IMR-90 (cell line): ENCODE measurements around the gene IRF4. TPM values are rescaled to one million over a fixed set of nuclear protein-coding genes. Genes with fewer than 3 reads are reported as not detected.

Experiments
- ATAC-seq: fragments of 200-7000 bp; cut with Tn5 transposase; 2 replicates; pipeline ENCODE4 v1.9.1; 2020; ENCODE audit warnings: low read depth, mild to moderate bottlenecking, moderate library complexity
- BruUV-seq: library from RNA; stranded (reverse); fragments of 400-500 nt; replicated peaks from 2 replicates; lab custom pipeline; 2021; lab: Mats Ljungman, UMichigan
- CTCF ChIA-PET: fragments of 300-600 bp; formaldehyde crosslinking; extraction: SDS; loops from one replicate; lab custom pipeline; 2021; ENCODE audit warnings: antibody characterized with exemption; lab: Yijun Ruan, JAX
- POLR2A ChIA-PET: fragments of 300-600 bp; sonication (Branson Sonifier 250); formaldehyde crosslinking; loops from one replicate; lab custom pipeline; 2022; ENCODE audit warnings: antibody characterized with exemption; ENCODE audit not compliant: unreplicated experiment; lab: Charles Lee
- DNase-seq: peaks from one replicate; pipeline ENCODE4 v3.0.0; 2013
- H2AFZ ChIP-seq: replicated peaks from 2 replicates; pipeline ENCODE3; 2013; ENCODE audit warnings: low read length, mild to moderate bottlenecking; ENCODE audit not compliant: poor library complexity
- H2AK5ac ChIP-seq: 2 replicates; pipeline ENCODE4 v1.6.1; 2013; ENCODE audit warnings: low read depth, low read length, inconsistent platforms
- H2AK9ac ChIP-seq: replicated peaks from 2 replicates; pipeline ENCODE3; 2013; ENCODE audit warnings: mild to moderate bottlenecking, low read depth, low read length, moderate library complexity; ENCODE audit not compliant: poor library complexity
- H2BK120ac ChIP-seq: 2 replicates; pipeline ENCODE4 v1.6.1; 2013; ENCODE audit warnings: low read depth, low read length, inconsistent platforms
- H2BK15ac ChIP-seq: 3 replicates; pipeline ENCODE4 v1.6.1; 2013; ENCODE audit warnings: low read depth, low read length, inconsistent platforms
- H2BK20ac ChIP-seq: 2 replicates; pipeline ENCODE4 v1.6.1; 2013; ENCODE audit warnings: low read depth, mild to moderate bottlenecking, inconsistent platforms, low read length, moderate library complexity
- H2BK5ac ChIP-seq: 2 replicates; pipeline ENCODE4 v1.6.1; 2013; ENCODE audit warnings: mild to moderate bottlenecking, low read depth, low read length, inconsistent platforms; ENCODE audit not compliant: poor library complexity, severe bottlenecking
- H3K14ac ChIP-seq: replicated peaks from 2 replicates; pipeline ENCODE4 v1.6.1; 2013; ENCODE audit warnings: low read depth, low read length, inconsistent platforms
- H3K18ac ChIP-seq: 2 replicates; pipeline ENCODE4 v1.6.1; 2013; ENCODE audit warnings: low read depth, low read length, control low read depth
- H3K23ac ChIP-seq: 2 replicates; pipeline ENCODE4 v1.6.1; 2013; ENCODE audit warnings: low read depth, low read length, inconsistent platforms
- H3K27ac ChIP-seq: 2 replicates; pipeline ENCODE4 v1.5.1; 2013; ENCODE audit warnings: mild to moderate bottlenecking, control low read depth, low read length; ENCODE audit not compliant: insufficient read depth
- H3K27me3 ChIP-seq: 2 replicates; pipeline ENCODE4 v1.6.1; 2013; ENCODE audit warnings: low read length; ENCODE audit not compliant: control insufficient read depth, insufficient read depth
- H3K36me3 ChIP-seq: 2 replicates; pipeline ENCODE4 v1.6.1; 2013; ENCODE audit warnings: low read length, mixed read lengths; ENCODE audit not compliant: control insufficient read depth, insufficient read depth
- H3K4ac ChIP-seq: 2 replicates; pipeline ENCODE4 v1.6.1; 2013; ENCODE audit warnings: low read depth, low read length, inconsistent platforms
- H3K4me1 ChIP-seq: 2 replicates; pipeline ENCODE4 v1.6.1; 2013; ENCODE audit warnings: low read length, mixed read lengths; ENCODE audit not compliant: control insufficient read depth, insufficient read depth
- H3K4me2 ChIP-seq: 2 replicates; pipeline ENCODE4 v1.6.1; 2013; ENCODE audit warnings: low read depth, mild to moderate bottlenecking, control low read depth, low read length, moderate library complexity
- H3K4me3 ChIP-seq: 2 replicates; pipeline ENCODE4 v1.5.1; 2013; ENCODE audit warnings: low read depth, mild to moderate bottlenecking, control low read depth, low read length, moderate library complexity; ENCODE audit not compliant: insufficient read depth
- H3K56ac ChIP-seq: 2 replicates; pipeline ENCODE4 v1.6.1; 2013; ENCODE audit warnings: low read length, inconsistent platforms; ENCODE audit not compliant: insufficient read depth; ENCODE audit errors: extremely low read depth
- H3K79me1 ChIP-seq, 2 experiments: 2 replicates each; pipeline ENCODE4 v1.6.1; 2013; ENCODE audit warnings: low read length in 2 of 2, inconsistent platforms in 1 of 2, low read depth in 1 of 2
- H3K9ac ChIP-seq: 2 replicates; pipeline ENCODE4 v1.6.1; 2013; ENCODE audit warnings: low read depth, low read length, control low read depth
- H3K9me1 ChIP-seq: 2 replicates; pipeline ENCODE4 v1.6.1; 2013; ENCODE audit warnings: low read length, inconsistent platforms; ENCODE audit not compliant: insufficient read depth
- H3K9me3 ChIP-seq: 2 replicates; pipeline ENCODE4 v1.6.1; 2013; ENCODE audit warnings: low read length; ENCODE audit not compliant: control insufficient read depth, insufficient read depth
- H4K20me1 ChIP-seq: 2 replicates; pipeline ENCODE4 v1.6.1; 2013; ENCODE audit warnings: low read length, inconsistent platforms; ENCODE audit not compliant: insufficient read depth
- H4K5ac ChIP-seq: 2 replicates; pipeline ENCODE4 v1.6.1; 2013; ENCODE audit warnings: mild to moderate bottlenecking, low read depth, low read length, control low read depth
- H4K8ac ChIP-seq, 2 experiments: 2 replicates each; pipeline ENCODE4 v1.6.1; 2013; ENCODE audit warnings: low read depth in 2 of 2, low read length in 2 of 2, control low read depth in 1 of 2, inconsistent platforms in 1 of 2
- H4K91ac ChIP-seq: 2 replicates; pipeline ENCODE4 v1.6.1; 2013; ENCODE audit warnings: low read depth, low read length, inconsistent platforms; ENCODE audit not compliant: insufficient read depth
- BHLHE40 ChIP-seq: fragments of 150-350 bp; IDR thresholded peaks from 2 replicates; pipeline ENCODE4 v1.6.1; 2016; ENCODE audit warnings: mild to moderate bottlenecking, low read depth, low read length
- FOS ChIP-seq: fragments of 150-350 bp; IDR thresholded peaks from 2 replicates; pipeline ENCODE4 v1.6.1; 2016; ENCODE audit warnings: low read depth, low read length
- MAFK ChIP-seq: IDR thresholded peaks from 2 replicates; pipeline ENCODE4 v1.6.1; 2012; ENCODE audit warnings: low read depth, low read length, improper control_type of control experiment
- MAZ ChIP-seq: IDR thresholded peaks from 2 replicates; pipeline ENCODE4 v1.6.1; 2012; ENCODE audit warnings: low read depth, mild to moderate bottlenecking, low read length, improper control_type of control experiment, moderate library complexity, borderline replicate concordance
- MXI1 ChIP-seq: IDR thresholded peaks from 2 replicates; pipeline ENCODE4 v1.6.1; 2012; ENCODE audit warnings: low read depth, mild to moderate bottlenecking, low read length, moderate library complexity, borderline replicate concordance
- RAD21 ChIP-seq: IDR thresholded peaks from 2 replicates; pipeline ENCODE4 v1.6.1; 2012; ENCODE audit warnings: low read length, improper control_type of control experiment
- RCOR1 ChIP-seq: IDR thresholded peaks from 2 replicates; pipeline ENCODE4 v1.6.1; 2012; ENCODE audit warnings: mild to moderate bottlenecking, low read length, improper control_type of control experiment; ENCODE audit not compliant: insufficient replicate concordance
- RFX5 ChIP-seq: IDR thresholded peaks from 2 replicates; pipeline ENCODE4 v1.8.0; 2012; ENCODE audit warnings: low read depth, mild to moderate bottlenecking, low read length, moderate library complexity
- SMC3 ChIP-seq: fragments of 150-350 bp; IDR thresholded peaks from 2 replicates; pipeline ENCODE4 v1.6.1; 2016; ENCODE audit warnings: low read depth, mild to moderate bottlenecking, antibody characterized with exemption, low read length, moderate library complexity
- WGBS, 2 experiments: methylation state at CpG; one replicate each; pipeline versions ENCODE4 v1.1.5 to v1.1.7; 2013; ENCODE audit warnings: missing lambda C conversion rate in 2 of 2; ENCODE audit not compliant: insufficient read length in 1 of 2; ENCODE audit errors: extremely low coverage in 2 of 2; 5-methylcytosine and 5-hydroxymethylcytosine counted together
- dilution Hi-C: fragments of 300-500 bp; cut with HindIII; formaldehyde crosslinking; loops from one replicate; pipeline ENCODE4 v1.14.3; 2018; ENCODE audit warnings: low sequenced_read_pairs; ENCODE audit not compliant: unreplicated experiment
- in situ Hi-C: fragments of 300-500 bp; cut with MboI; formaldehyde crosslinking; loops from 3 replicates; pipeline ENCODE4 v1.14.3; 2019; ENCODE audit warnings: low sequenced_read_pairs, inconsistent platforms, mixed read lengths
- intact Hi-C: fragments of 100-400 bp; cut with micrococcal nuclease; formaldehyde crosslinking; loops from 2 replicates; pipeline ENCODE4 v1.10.0; 2022
- polyA plus RNA-seq, 3 experiments: library from polyadenylated mRNA; depleted of rRNA; stranded (reverse); fragments of >200 nt; gene quantifications; 2 replicates each; pipeline ENCODE4 v1.2.3, GENCODE V29; 2012; ENCODE audit warnings: low replicate concordance in 1 of 3
- total RNA-seq: library from RNA; depleted of rRNA; stranded (reverse); fragments of >200 nt; gene quantifications from 2 replicates; pipeline ENCODE4 v1.2.3, GENCODE V29; 2012
- TF ChIP-seq, protein P1 (sequence below): fragments of 150-350 bp; IDR thresholded peaks from 2 replicates; pipeline ENCODE4 v1.6.1; 2017; ENCODE audit warnings: mild to moderate bottlenecking, antibody characterized with exemption, low read length, low read depth
- TF ChIP-seq, protein P2 (sequence below): fragments of 150-350 bp; IDR thresholded peaks from 2 replicates; pipeline ENCODE4 v1.6.1; 2016; ENCODE audit warnings: low read depth, mild to moderate bottlenecking, low read length, moderate library complexity, borderline replicate concordance

The IRF4 gene
- total and polyA plus RNA-seq, 2 of the 4 experiments (the other 2 are of a cell fraction): not detected

DNA sequence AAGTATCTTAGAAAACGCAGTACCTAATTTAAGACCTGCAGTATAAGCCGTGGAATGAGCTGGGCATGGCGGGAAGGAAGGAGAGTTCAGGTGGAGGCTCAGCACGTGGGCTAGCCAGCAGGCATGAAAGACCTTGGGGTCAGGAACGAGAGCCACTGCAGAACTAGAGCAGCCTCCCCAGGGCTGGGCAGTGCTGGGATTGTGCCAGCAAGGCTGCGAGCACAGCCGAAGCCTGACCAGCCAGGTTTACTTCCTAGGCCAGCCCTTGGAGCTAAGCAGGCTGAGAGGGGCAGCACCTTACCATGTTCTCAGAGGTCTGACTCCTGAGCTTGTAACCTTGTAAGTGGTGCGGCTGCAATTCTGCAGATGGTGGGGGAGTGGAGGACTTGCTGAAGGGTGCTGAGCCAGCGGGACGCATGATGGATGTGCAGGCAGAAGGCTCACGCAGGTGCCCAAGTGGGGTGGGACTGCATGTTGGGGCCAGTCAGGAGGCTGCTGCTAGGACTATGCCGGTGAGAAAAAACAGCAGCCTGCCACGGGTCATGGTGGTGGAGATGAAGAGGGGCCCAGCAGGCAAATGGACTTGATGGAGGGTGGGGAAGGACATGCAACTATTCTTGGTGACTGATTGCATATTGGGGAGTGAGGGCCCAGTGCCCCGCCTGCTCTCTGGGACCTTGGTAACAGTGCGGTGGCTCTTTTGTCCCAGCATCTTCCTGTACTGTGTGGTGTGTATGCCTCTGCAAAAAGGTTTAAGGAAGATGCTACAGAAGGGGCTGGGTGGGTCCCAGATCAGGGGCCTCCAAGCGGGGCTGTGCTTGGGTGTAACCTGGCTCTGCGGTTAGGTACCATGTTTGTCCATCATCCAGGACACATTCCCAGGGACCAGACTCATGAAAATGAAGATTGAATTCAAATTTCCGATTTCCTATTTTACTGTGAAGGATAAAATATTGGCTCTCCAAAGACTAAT, 37.6 kb upstream of the IRF4 start:
- POLR2A ChIA-PET: no interaction called here
- WGBS, 2 experiments: 73% methylated on average over 17 of the region's 18 CpGs; no CpG with 5 or more reads in 1 of the 2 experiments
- Histone ChIP-seq H3K56ac (no peak overlapping the region), H2BK15ac (no peak overlapping the region), H3K23ac (no peak overlapping the region), H2AFZ (peak overlapping the region; percentile 25), H3K9ac (no peak overlapping the region), H3K18ac (no peak overlapping the region), H4K91ac (no peak overlapping the region), H2AK5ac (no peak overlapping the region), H3K4ac (no peak overlapping the region), H3K27ac (no peak overlapping the region), H3K9me1 (no peaks in the 10 kb centered on the region), H3K27me3 (no peaks in the 10 kb centered on the region), H4K20me1 (no peaks in the 10 kb centered on the region), H2BK20ac (no peak overlapping the region), H4K5ac (no peak overlapping the region), H2BK5ac (no peak overlapping the region), H3K9me3 (peaks cover 10% of the 10 kb centered on the region; the same call in 1 of the 2 replicates), H2AK9ac (no peak overlapping the region), H3K79me1 (no peaks in the 10 kb centered on the region), H3K36me3 (no peaks in the 10 kb centered on the region; the same call in 1 of the 2 replicates), H3K4me2 (no peak overlapping the region), H4K8ac (no peak overlapping the region), H3K4me3 (no peak overlapping the region), H3K14ac (no peak overlapping the region), H2BK120ac (no peak overlapping the region), H3K4me1 (no peaks in the 10 kb centered on the region)
- BruUV-seq: no TSS peak
- no peak for ATAC-seq
- in situ Hi-C loops (no loop called here), dilution Hi-C loops (no loop called here), intact Hi-C loops (loop anchor here (2.0 kb wide), 1 partner anchor 37 kb away; the partner anchor contains the start of gene IRF4)
- CTCF ChIA-PET: no interaction called here
- no peak for TF ChIP-seq MAFK
- no peak for TF ChIP-seq BHLHE40
- TF ChIP-seq FOS: no peak
- TF ChIP-seq, protein P1, sequence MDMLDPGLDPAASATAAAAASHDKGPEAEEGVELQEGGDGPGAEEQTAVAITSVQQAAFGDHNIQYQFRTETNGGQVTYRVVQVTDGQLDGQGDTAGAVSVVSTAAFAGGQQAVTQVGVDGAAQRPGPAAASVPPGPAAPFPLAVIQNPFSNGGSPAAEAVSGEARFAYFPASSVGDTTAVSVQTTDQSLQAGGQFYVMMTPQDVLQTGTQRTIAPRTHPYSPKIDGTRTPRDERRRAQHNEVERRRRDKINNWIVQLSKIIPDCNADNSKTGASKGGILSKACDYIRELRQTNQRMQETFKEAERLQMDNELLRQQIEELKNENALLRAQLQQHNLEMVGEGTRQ: no peak
- no peak for TF ChIP-seq SMC3
- no peak for TF ChIP-seq MAZ
- TF ChIP-seq RAD21: no peak
- no peak for TF ChIP-seq RFX5
- TF ChIP-seq, protein P2, sequence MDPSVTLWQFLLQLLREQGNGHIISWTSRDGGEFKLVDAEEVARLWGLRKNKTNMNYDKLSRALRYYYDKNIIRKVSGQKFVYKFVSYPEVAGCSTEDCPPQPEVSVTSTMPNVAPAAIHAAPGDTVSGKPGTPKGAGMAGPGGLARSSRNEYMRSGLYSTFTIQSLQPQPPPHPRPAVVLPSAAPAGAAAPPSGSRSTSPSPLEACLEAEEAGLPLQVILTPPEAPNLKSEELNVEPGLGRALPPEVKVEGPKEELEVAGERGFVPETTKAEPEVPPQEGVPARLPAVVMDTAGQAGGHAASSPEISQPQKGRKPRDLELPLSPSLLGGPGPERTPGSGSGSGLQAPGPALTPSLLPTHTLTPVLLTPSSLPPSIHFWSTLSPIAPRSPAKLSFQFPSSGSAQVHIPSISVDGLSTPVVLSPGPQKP: no peak
- no peak for TF ChIP-seq MXI1
- TF ChIP-seq RCOR1: no peak
- no peak for DNase-seq
